Measurements from ENCODE around the gene JAKMIP1.

Gene JAKMIP1

DNA sequence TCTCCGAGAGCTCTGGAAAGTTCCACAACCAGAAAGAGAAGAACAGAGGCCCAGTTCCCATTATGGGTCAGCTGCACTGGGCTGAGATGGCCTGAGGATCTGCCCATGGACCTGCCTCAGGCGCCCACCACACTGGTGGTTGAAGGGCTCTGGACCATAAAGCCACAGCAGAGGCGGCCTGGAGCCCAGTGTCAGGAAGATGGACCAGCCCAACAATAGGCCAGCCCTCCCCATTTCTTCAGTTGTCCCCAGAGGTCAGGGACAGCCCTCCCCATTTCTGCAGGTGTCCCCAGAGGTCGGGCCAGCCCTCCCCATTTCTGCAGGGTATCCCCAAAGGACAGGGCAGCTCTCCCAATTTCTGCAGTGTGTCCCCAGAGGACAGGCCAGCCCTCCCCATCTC is 144.9 kb downstream of the JAKMIP1 start:
- Mint-ChIP-seq H3K27me3 (no peaks in the 10 kb centered on the region), H3K4me3 (no peak overlapping the region), H3K4me1 (no peaks in the 10 kb centered on the region), H3K36me3 (ENCODE audit: insufficient read depth) (peaks cover 41% of the 10 kb centered on the region), H3K27ac (ENCODE audit: low read depth) (no peak overlapping the region), H3K9me3 (no peaks in the 10 kb centered on the region)
- ATAC-seq (replicated peaks; ENCODE audit: extremely low read depth, poor library complexity, severe bottlenecking) (no peak), DNase-seq (ENCODE audit: low spot score in 2 of 2) (no peak)

DNA sequence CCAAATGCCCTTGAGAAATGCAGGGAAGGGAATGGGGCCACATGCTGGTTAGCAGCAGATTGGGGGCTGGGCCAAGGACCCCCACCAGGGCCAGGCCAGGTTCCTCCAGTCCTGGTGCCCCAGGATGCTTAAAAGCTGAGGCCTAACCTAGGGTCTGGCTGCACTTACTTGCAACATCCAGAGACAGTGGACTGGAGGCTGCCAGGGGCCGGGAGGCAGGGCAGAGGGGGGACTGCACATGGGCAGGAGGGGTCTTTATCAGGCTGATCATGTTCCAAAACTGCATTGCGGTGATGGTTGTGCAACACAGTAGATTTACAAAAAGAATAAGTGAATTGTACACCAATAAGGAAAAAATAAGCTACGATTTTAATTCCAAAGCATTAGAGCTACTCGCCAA is 145.3 kb downstream of the JAKMIP1 start:
- Mint-ChIP-seq H3K36me3 (ENCODE audit: insufficient read depth) (peaks cover 38% of the 10 kb centered on the region), H3K4me1 (no peaks in the 10 kb centered on the region), H3K27ac (ENCODE audit: low read depth) (no peak overlapping the region), H3K9me3 (no peaks in the 10 kb centered on the region), H3K27me3 (no peaks in the 10 kb centered on the region), H3K4me3 (no peak overlapping the region)
- DNase-seq (ENCODE audit: low spot score in 2 of 2) (no peak), ATAC-seq (replicated peaks; ENCODE audit: extremely low read depth, poor library complexity, severe bottlenecking) (no peak)

DNA sequence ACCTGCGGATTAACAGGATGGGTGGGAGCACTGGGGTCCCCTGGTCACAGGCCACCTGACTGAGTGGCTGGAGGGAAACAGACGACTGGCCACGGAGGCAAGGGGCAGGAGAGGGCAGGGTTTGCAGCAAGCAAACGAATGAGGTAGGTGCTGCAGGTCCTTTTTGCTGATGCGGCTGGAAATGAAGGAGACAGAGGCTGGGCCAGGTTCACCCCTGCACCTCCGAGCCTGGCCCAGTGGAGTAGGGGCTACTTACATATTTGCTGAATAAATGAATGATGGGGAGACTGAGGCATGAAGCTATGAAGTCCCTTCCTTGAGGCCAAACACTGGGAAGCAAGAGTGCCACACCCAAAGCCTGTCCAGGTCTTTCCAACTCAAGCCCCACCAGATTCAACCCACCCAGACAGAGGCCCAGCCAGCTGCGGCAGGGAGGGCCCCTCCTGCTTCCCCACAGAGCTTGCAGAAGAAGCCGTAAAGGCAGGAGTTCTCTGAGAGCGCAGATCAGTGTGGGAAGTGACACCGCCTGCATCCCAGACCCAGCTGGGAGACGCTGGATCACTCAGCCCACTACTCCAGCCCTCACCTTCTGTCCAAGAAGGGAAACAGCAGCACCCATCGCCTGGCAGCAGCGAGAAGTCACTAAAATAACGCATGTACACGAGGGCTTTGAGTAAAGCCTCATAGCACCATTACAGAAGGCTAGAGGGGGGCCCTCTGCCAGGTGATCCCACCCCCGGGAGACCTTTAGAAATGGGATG is 146.0 kb downstream of the JAKMIP1 start:
- DNase-seq (ENCODE audit: low spot score in 2 of 2): no peak

DNA sequence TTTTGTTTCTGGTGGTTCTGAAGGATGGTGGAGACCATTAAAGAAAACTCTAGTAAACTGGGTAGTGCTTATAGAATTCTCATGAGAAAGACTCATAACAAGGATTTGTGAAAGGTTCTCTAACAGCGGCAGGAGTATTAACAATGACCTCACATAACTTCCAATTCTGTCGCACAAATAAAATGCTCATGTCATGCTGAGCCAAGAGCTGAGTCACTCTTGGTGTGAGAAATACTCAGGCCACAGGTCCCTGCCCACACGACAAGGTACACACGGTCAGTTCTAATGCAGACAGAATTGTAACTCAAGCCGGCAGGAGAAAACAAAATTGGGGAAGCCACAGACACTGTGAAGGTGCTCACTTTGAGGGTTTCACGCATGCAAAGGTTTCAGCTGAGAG is 147.7 kb downstream of the JAKMIP1 start:
- no peak overlapping the region for H3K27ac Mint-ChIP-seq (ENCODE audit: low read depth)
- H3K4me3 Mint-ChIP-seq: no peak overlapping the region
- no peaks in the 10 kb centered on the region for H3K4me1 Mint-ChIP-seq
- no peak for DNase-seq (ENCODE audit: low spot score in 2 of 2)
- ATAC-seq (replicated peaks; ENCODE audit: extremely low read depth, poor library complexity, severe bottlenecking): no peak
- H3K9me3 Mint-ChIP-seq: no peaks in the 10 kb centered on the region
- peaks cover 24% of the 10 kb centered on the region for H3K36me3 Mint-ChIP-seq (ENCODE audit: insufficient read depth)
- H3K27me3 Mint-ChIP-seq: no peaks in the 10 kb centered on the region

More for the DNA sequence above, 146.0 kb downstream of the JAKMIP1 start:
- H3K27ac Mint-ChIP-seq (ENCODE audit: low read depth): no peak overlapping the region
- ATAC-seq (replicated peaks; ENCODE audit: extremely low read depth, poor library complexity, severe bottlenecking): no peak
- peaks cover 31% of the 10 kb centered on the region for H3K36me3 Mint-ChIP-seq (ENCODE audit: insufficient read depth)
- H3K27me3 Mint-ChIP-seq: no peaks in the 10 kb centered on the region
- no peaks in the 10 kb centered on the region for H3K9me3 Mint-ChIP-seq
- no peaks in the 10 kb centered on the region for H3K4me1 Mint-ChIP-seq
- H3K4me3 Mint-ChIP-seq: no peak overlapping the region

DNA sequence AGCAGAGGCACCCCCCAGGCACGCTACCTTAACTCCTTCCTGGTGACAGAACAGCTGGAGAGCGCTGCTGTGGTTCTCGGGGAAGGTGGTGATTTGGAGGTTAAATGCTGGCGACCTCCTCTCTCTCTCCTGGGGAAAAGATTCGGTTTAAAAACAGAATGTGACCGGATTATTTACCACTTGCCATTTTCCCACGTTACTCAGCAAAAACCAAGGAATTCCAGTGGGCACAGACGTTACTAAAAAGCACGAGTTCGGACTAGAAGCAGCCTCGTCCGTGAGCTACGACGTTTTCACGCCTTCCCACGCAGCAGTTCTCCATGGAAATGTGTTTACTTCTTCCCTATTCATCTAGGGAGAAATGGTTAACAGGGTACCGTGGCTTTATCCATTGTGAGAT is 149.8 kb downstream of the JAKMIP1 start:
- no peaks in the 10 kb centered on the region for H3K9me3 Mint-ChIP-seq
- ATAC-seq (replicated peaks; ENCODE audit: extremely low read depth, poor library complexity, severe bottlenecking) (no peak), DNase-seq (ENCODE audit: low spot score in 2 of 2) (no peak)
- H3K4me1 Mint-ChIP-seq: no peaks in the 10 kb centered on the region
- H3K27me3 Mint-ChIP-seq: no peaks in the 10 kb centered on the region
- H3K4me3 Mint-ChIP-seq: no peak overlapping the region
- peaks cover 25% of the 10 kb centered on the region for H3K36me3 Mint-ChIP-seq (ENCODE audit: insufficient read depth)
- no peak overlapping the region for H3K27ac Mint-ChIP-seq (ENCODE audit: low read depth)

DNA sequence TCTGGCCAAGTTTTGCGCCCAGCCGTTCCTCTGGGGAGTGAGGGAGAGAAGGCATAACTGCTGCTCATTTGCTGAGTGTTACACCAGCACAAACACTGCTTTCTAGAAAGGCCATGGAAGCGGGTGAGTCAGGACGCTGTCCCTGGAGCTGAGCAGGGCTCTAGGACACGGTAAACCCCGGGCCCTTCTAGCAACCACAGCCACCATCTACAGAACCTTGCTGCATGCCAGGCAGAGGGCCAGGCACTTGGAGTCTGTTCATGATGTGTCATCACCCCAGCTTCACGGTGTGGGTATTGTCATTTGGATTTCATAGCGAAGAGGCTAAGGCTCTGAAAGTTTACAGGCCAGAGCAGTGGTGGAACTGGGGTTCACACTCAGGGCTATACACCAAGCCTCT is 150.4 kb downstream of the JAKMIP1 start:
- Mint-ChIP-seq H3K36me3 (ENCODE audit: insufficient read depth) (peaks cover 22% of the 10 kb centered on the region), H3K4me3 (no peak overlapping the region), H3K27me3 (no peaks in the 10 kb centered on the region), H3K9me3 (no peaks in the 10 kb centered on the region), H3K27ac (ENCODE audit: low read depth) (no peak overlapping the region), H3K4me1 (peaks cover 4% of the 10 kb centered on the region)
- ATAC-seq (replicated peaks; ENCODE audit: extremely low read depth, poor library complexity, severe bottlenecking) (no peak), DNase-seq (ENCODE audit: low spot score in 2 of 2) (no peak)

DNA sequence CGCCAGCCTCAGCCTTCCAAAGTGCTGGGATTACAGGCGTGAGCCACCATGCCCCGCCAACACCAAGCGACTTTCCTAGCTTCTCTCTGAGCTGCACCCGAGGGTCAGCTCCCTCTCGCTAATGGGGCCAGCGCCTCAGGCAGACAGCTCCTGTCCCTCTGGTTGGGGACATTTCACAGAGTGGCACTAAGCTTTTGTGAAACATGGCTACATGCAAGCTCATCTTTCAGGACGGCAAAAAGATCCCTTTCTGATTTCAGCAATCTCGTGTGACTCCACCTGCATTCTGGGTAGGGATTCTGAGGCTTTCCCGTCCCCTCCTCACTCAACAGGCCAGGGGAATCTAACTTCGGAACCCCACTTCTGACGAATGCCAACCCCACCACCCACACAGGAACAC is 151.1 kb downstream of the JAKMIP1 start:
- H3K36me3 Mint-ChIP-seq (ENCODE audit: insufficient read depth): peaks cover 22% of the 10 kb centered on the region
- no peak overlapping the region for H3K27ac Mint-ChIP-seq (ENCODE audit: low read depth)
- no peaks in the 10 kb centered on the region for H3K9me3 Mint-ChIP-seq

DNA sequence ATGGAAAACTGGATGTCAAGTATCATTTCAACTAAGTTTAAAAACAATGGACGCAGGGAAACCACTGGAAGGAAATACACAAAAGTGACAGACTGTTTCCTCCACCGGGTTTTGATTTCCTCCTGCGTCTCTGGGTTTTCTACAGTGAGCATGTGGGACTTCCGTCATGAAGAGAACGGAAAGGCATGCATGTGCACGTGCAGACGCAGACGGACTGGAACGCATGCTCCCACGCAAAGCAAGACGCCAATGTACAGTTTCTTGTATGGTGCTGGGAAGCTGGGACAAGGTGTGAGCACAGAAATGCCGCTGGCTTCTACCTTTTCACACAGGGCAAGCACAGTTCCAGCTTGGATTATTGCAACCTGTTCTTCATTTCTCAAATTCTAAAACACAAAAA is 151.8 kb downstream of the JAKMIP1 start:
- Mint-ChIP-seq H3K27me3 (no peaks in the 10 kb centered on the region), H3K27ac (ENCODE audit: low read depth) (no peak overlapping the region), H3K9me3 (no peaks in the 10 kb centered on the region), H3K4me3 (no peak overlapping the region), H3K36me3 (ENCODE audit: insufficient read depth) (peaks cover 20% of the 10 kb centered on the region), H3K4me1 (peaks cover 16% of the 10 kb centered on the region)
- ATAC-seq (replicated peaks; ENCODE audit: extremely low read depth, poor library complexity, severe bottlenecking) (no peak), DNase-seq (ENCODE audit: low spot score in 2 of 2) (no peak)

More for the DNA sequence above, 151.1 kb downstream of the JAKMIP1 start:
- no peaks in the 10 kb centered on the region for H3K27me3 Mint-ChIP-seq
- no peak overlapping the region for H3K4me3 Mint-ChIP-seq
- peaks cover 11% of the 10 kb centered on the region for H3K4me1 Mint-ChIP-seq
- DNase-seq (ENCODE audit: low spot score in 2 of 2): no peak
- no peak for ATAC-seq (replicated peaks; ENCODE audit: extremely low read depth, poor library complexity, severe bottlenecking)

DNA sequence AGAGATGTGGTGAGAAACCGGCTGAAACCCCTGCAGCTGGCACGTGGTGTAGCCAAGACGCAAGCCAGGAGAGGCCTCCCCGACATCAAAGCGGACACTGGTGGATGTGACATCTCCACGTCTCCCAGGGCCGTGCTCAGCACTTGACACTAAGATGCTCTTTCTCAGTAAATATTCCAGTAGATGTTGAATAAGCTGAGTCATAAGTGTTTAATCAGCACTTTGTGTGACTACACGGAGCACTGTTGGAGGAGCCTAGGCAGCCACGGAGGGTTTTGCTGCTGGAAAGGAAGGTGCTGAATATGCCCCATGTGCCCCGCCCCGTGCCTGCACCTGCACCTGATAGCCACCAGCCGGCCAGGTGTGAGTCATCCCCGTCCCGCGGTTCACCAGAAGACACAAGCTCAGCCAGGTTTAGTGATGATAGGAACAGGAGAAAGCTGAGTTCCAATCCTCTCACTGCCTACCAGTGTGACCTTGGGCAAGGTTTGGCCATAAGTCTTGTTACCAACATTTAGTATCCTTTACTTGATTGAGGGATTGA is 153.1 kb downstream of the JAKMIP1 start:
- Mint-ChIP-seq H3K4me3 (no peak overlapping the region), H3K27ac (ENCODE audit: low read depth) (no peak overlapping the region), H3K36me3 (ENCODE audit: insufficient read depth) (peaks cover 14% of the 10 kb centered on the region), H3K4me1 (peaks cover 19% of the 10 kb centered on the region), H3K27me3 (no peaks in the 10 kb centered on the region), H3K9me3 (no peaks in the 10 kb centered on the region)
- ATAC-seq (replicated peaks; ENCODE audit: extremely low read depth, poor library complexity, severe bottlenecking): no peak
- DNase-seq (ENCODE audit: low spot score in 2 of 2): no peak

DNA sequence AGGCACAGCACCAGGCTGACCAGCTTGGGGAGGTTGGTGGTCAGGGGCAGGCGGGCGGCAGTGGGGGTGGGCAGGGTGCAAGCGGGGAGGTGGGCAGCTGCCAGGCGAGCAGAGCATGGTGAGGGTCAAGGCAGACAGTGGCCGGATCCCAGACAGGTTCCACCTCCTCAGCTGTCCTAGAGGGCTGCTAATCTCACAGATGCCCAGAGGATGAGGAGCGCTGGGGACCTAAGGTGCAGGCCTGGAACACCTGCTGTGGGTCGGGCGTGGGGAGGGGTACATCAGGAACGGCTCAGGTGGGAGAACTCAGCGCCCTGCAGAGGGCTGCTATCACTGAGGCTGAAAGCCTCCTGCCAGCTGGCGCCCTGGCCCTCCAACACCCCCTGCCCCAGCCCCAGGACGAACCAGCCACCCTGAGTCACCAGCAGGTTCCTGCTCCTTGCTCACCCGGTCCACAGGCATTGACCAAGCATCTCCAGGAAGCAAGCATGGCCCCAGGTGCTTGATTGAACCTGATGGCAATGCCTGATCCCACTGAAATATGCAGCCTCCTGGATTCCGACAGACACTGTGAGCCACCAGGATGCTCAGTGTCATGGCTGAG is 153.7 kb downstream of the JAKMIP1 start:
- ATAC-seq (replicated peaks; ENCODE audit: extremely low read depth, poor library complexity, severe bottlenecking) (no peak), DNase-seq (ENCODE audit: low spot score in 2 of 2) (no peak)
- no peak overlapping the region for H3K4me3 Mint-ChIP-seq
- peaks cover 22% of the 10 kb centered on the region for H3K4me1 Mint-ChIP-seq
- H3K9me3 Mint-ChIP-seq: no peaks in the 10 kb centered on the region
- H3K27me3 Mint-ChIP-seq: no peaks in the 10 kb centered on the region
- no peak overlapping the region for H3K27ac Mint-ChIP-seq (ENCODE audit: low read depth)
- peaks cover 14% of the 10 kb centered on the region for H3K36me3 Mint-ChIP-seq (ENCODE audit: insufficient read depth)

DNA sequence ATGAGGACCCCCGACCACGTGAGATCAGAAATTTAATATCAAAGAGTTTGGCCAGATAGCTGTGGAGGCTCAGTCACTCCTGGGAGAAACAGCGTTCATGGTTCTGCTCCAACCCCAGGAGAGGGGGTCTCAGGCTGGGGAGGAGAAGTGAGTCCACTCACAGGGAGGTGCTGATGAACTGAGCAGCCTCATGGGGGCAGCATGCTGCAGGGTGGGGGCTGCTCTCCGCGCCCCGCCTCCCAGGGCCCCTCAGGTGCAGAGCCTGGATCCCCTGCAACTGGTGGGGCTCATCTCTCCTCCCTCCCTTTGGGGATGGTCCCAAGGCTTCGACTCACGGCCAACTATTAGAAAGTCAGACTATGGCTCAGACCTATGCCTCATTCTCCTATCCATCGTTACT is 155.5 kb downstream of the JAKMIP1 start:
- peak overlapping the region; percentile 10 for H3K27ac Mint-ChIP-seq (ENCODE audit: low read depth)
- H3K9me3 Mint-ChIP-seq: no peaks in the 10 kb centered on the region
- H3K27me3 Mint-ChIP-seq: no peaks in the 10 kb centered on the region
- ATAC-seq (replicated peaks; ENCODE audit: extremely low read depth, poor library complexity, severe bottlenecking) (no peak), DNase-seq (ENCODE audit: low spot score in 2 of 2) (no peak)
- no peak overlapping the region for H3K4me3 Mint-ChIP-seq
- H3K36me3 Mint-ChIP-seq (ENCODE audit: insufficient read depth): peaks cover 11% of the 10 kb centered on the region
- peaks cover 22% of the 10 kb centered on the region for H3K4me1 Mint-ChIP-seq

DNA sequence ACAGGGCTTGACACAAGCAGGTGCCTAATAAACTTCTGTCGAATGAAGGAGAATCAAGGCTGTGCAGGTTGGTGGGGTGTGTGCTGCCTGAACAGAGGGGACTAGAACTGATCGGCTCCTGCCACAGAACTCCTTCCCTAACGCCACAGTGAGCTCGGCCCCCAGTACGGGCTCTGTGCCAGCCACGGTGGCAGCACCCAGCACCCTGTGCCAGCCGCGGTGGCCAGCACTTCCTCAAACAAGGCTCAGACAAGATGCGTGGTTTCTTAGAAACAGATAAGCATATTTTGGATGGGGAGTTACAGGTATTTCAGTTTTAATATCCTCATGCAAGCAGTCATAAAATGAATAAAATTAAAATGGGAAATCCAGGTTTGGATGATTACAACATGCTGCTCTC is 156.1 kb downstream of the JAKMIP1 start:
- H3K4me3 Mint-ChIP-seq: no peak overlapping the region
- H3K27ac Mint-ChIP-seq (ENCODE audit: low read depth): peak overlapping the region; percentile 10
- H3K4me1 Mint-ChIP-seq: peaks cover 22% of the 10 kb centered on the region
- peaks cover 11% of the 10 kb centered on the region for H3K36me3 Mint-ChIP-seq (ENCODE audit: insufficient read depth)
- H3K27me3 Mint-ChIP-seq: no peaks in the 10 kb centered on the region
- ATAC-seq (replicated peaks; ENCODE audit: extremely low read depth, poor library complexity, severe bottlenecking): no peak
- H3K9me3 Mint-ChIP-seq: no peaks in the 10 kb centered on the region
- no peak for DNase-seq (ENCODE audit: low spot score in 2 of 2)

DNA sequence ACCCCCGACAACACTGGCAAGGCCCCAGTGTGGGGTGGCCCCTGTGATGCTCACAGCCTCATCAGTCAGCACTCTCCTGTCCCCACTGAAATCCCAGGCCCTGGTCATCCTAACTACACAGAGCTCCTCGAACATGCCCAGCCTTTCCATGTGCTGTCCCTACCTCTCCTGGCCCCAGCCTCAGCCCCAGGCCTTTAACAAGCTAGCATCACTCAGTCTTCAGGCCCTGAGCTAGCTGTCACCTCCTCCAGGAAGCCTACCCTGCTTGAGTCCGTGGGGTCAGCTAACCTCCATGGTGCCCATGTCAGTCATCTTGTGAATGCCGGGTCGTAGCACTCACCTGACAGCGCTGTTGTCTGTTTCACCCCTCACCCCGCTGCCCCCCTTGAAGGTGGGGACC is 156.5 kb downstream of the JAKMIP1 start:
- no peak for ATAC-seq (replicated peaks; ENCODE audit: extremely low read depth, poor library complexity, severe bottlenecking)
- Mint-ChIP-seq H3K4me3 (no peak overlapping the region), H3K36me3 (ENCODE audit: insufficient read depth) (peaks cover 10% of the 10 kb centered on the region)

More for the DNA sequence above, 156.5 kb downstream of the JAKMIP1 start:
- peak overlapping the region; percentile 42 for H3K27ac Mint-ChIP-seq (ENCODE audit: low read depth)
- H3K27me3 Mint-ChIP-seq: no peaks in the 10 kb centered on the region
- DNase-seq (ENCODE audit: low spot score in 2 of 2): no peak
- H3K9me3 Mint-ChIP-seq: no peaks in the 10 kb centered on the region
- H3K4me1 Mint-ChIP-seq: peaks cover 22% of the 10 kb centered on the region

Data from central memory CD8-positive, alpha-beta T cell (primary cell).